OCI-LY1 (cell line): ENCODE results near the gene CEBPB.
"Not testable (repeated sequence)": the region's sequence is repeated elsewhere in the genome, so short reads cannot be mapped to it uniquely, and the experiment has no call there.

Source experiments
- EZH2 ChIP-seq: fragments of 200-600 bp; sonication (generic), shearing (Covaris generic); IDR thresholded peaks from 2 replicates; pipeline ENCODE4 v1.8.0; 2017; ENCODE audit warnings: borderline replicate concordance, mixed run types, mild to moderate bottlenecking, antibody characterized with exemption, low read length, moderate library complexity, mixed read lengths
- TF ChIP-seq, protein P1 (sequence below): fragments of 200-600 bp; sonication (generic), shearing (Covaris generic); IDR thresholded peaks from 2 replicates; pipeline ENCODE4 v1.5.1; 2017; ENCODE audit warnings: mild to moderate bottlenecking, antibody characterized with exemption, low read length, moderate library complexity, mixed read lengths

DNA sequence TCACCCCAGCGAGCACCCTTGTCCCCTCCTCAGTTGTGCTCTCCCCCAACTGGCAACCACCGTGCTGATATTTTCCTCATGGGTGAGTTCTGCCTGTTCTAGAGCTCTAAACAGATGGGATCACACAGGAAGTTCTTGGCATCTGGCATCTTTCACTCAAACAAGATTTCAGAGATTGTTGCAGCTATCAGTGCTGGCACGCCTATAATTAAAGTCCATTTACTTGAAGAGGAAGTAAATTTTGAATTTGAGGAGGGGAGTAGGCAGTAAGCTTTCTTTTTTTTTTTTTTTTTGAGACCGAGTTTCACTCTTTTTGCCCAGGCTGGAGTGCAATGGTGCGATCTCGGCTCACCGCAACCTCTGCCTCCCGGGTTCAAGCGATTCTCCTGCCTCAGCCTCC lies 12.0 kb upstream of the CEBPB start:
- TF ChIP-seq, protein P1, sequence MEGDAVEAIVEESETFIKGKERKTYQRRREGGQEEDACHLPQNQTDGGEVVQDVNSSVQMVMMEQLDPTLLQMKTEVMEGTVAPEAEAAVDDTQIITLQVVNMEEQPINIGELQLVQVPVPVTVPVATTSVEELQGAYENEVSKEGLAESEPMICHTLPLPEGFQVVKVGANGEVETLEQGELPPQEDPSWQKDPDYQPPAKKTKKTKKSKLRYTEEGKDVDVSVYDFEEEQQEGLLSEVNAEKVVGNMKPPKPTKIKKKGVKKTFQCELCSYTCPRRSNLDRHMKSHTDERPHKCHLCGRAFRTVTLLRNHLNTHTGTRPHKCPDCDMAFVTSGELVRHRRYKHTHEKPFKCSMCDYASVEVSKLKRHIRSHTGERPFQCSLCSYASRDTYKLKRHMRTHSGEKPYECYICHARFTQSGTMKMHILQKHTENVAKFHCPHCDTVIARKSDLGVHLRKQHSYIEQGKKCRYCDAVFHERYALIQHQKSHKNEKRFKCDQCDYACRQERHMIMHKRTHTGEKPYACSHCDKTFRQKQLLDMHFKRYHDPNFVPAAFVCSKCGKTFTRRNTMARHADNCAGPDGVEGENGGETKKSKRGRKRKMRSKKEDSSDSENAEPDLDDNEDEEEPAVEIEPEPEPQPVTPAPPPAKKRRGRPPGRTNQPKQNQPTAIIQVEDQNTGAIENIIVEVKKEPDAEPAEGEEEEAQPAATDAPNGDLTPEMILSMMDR = not testable (repeated sequence)
- not testable (repeated sequence) for TF ChIP-seq EZH2
